Measurements from ENCODE around the gene MAP2K5. TPM values are rescaled to one million over a fixed set of nuclear protein-coding genes. Genes with fewer than 3 reads are reported as not detected.
A peak's percentile ranks its signal among the peaks of the same experiment; 100 is the strongest.

The MAP2K5 gene
- total RNA-seq, 1 donor from 2014 or later: 26.7 TPM

- POLR2A ChIA-PET: interaction anchor here (0.6 to 1.9 kb wide), 13 partner anchors 8 to 1055 kb away, joined by 3 to 16 read pairs (median 4); partner anchors contain the start of genes CLN6, FEM1B and PIAS1
Measured at GRCh38 chr15:67840749-67841512, 298.4 kb downstream of the MAP2K5 start.

GRCh38 chr15:67841513-67841762, 298.9 kb downstream of the MAP2K5 start:
- POLR2A ChIA-PET: interaction anchor here (0.6 to 1.9 kb wide), 4 partner anchors 12 to 213 kb away, joined by 4 to 16 read pairs (median 7); partner anchors contain the start of gene PIAS1
- DNase-seq (no peak), ATAC-seq (ENCODE audit: low read depth) (no peak)
- peak overlapping the region; percentile 95 for H3K4me3 Mint-ChIP-seq
- CTCF ChIA-PET: interaction anchor here (1.2 to 1.5 kb wide), 2 partner anchors 58 to 314 kb away, joined by 4 to 5 read pairs; no protein-coding TSS in a partner anchor
- peaks cover 10% of the 10 kb centered on the region for H3K36me3 Mint-ChIP-seq (ENCODE audit: low read depth)
- TF ChIP-seq CTCF (IDR thresholded peaks at IDR 0.05): no peak
- intact Hi-C loops (cut with micrococcal nuclease): loop anchor here (2.0 kb wide), 1 partner anchor 299 kb away; the partner anchor contains the start of gene MAP2K5
- H3K27me3 Mint-ChIP-seq: peaks cover 7% of the 10 kb centered on the region
- H3K9me3 Mint-ChIP-seq: no peaks in the 10 kb centered on the region
- H3K27ac Mint-ChIP-seq: no peak overlapping the region
- H3K4me1 Mint-ChIP-seq: peaks cover 28% of the 10 kb centered on the region

More at GRCh38 chr15:67840749-67841512, 298.4 kb downstream of the MAP2K5 start:
- intact Hi-C loops (cut with micrococcal nuclease): loop anchor here (1.0 to 2.0 kb wide), 7 partner anchors 22 to 436 kb away; partner anchors contain the start of genes C15orf61, CLN6, FEM1B and MAP2K5
- ATAC-seq (ENCODE audit: low read depth) (no peak), DNase-seq (no peak)
- peaks cover 11% of the 10 kb centered on the region for H3K27me3 Mint-ChIP-seq
- peaks cover 10% of the 10 kb centered on the region for H3K36me3 Mint-ChIP-seq (ENCODE audit: low read depth)
- peak overlapping the region; percentile 95 for H3K4me3 Mint-ChIP-seq
- H3K9me3 Mint-ChIP-seq: no peaks in the 10 kb centered on the region
- CTCF ChIA-PET: interaction anchor here (1.0 to 1.5 kb wide), 3 partner anchors 22 to 314 kb away, joined by 4 to 8 read pairs (median 5); no protein-coding TSS in a partner anchor
- H3K4me1 Mint-ChIP-seq: peaks cover 33% of the 10 kb centered on the region
- peak overlapping the region; percentile 93 for H3K27ac Mint-ChIP-seq
- TF ChIP-seq CTCF (IDR thresholded peaks at IDR 0.05): no peak

- intact Hi-C loops (cut with micrococcal nuclease): no loop called here
- Mint-ChIP-seq H3K9me3 (no peaks in the 10 kb centered on the region), H3K4me1 (peaks cover 26% of the 10 kb centered on the region), H3K27ac (no peak overlapping the region), H3K36me3 (ENCODE audit: low read depth) (peaks cover 10% of the 10 kb centered on the region), H3K4me3 (no peak overlapping the region), H3K27me3 (peaks cover 5% of the 10 kb centered on the region)
- ChIA-PET POLR2A (no interaction called here), CTCF (interaction anchor here (1.0 kb wide), 1 partner anchor 20 kb away, joined by 3 read pairs; no protein-coding TSS in a partner anchor)
- DNase-seq (no peak), ATAC-seq (ENCODE audit: low read depth) (no peak)
- no peak for TF ChIP-seq CTCF (IDR thresholded peaks at IDR 0.05)
Measured at GRCh38 chr15:67843092-67843501, 300.6 kb downstream of the MAP2K5 start.

- Mint-ChIP-seq H3K4me3 (no peak overlapping the region), H3K9me3 (no peaks in the 10 kb centered on the region), H3K27ac (no peak overlapping the region), H3K36me3 (ENCODE audit: low read depth) (peaks cover 10% of the 10 kb centered on the region), H3K4me1 (peaks cover 21% of the 10 kb centered on the region), H3K27me3 (peaks cover 5% of the 10 kb centered on the region)
- ATAC-seq (ENCODE audit: low read depth): no peak
- ChIA-PET CTCF (interaction anchor here (1.0 kb wide), 1 partner anchor 19 kb away, joined by 3 read pairs; no protein-coding TSS in a partner anchor), POLR2A (no interaction called here)
- DNase-seq: no peak
- no peak for TF ChIP-seq CTCF (IDR thresholded peaks at IDR 0.05)
- intact Hi-C loops (cut with micrococcal nuclease): no loop called here
Measured at GRCh38 chr15:67843571-67844387, 301.3 kb downstream of the MAP2K5 start.

- Mint-ChIP-seq H3K36me3 (ENCODE audit: low read depth) (no peaks in the 10 kb centered on the region), H3K9me3 (peaks cover 2% of the 10 kb centered on the region), H3K27me3 (no peaks in the 10 kb centered on the region), H3K4me3 (no peak overlapping the region), H3K4me1 (peaks cover 12% of the 10 kb centered on the region), H3K27ac (no peak overlapping the region)
- no peak for ATAC-seq (ENCODE audit: low read depth)
- DNase-seq: no peak
- POLR2A ChIA-PET: no interaction called here
- CTCF ChIA-PET: no interaction called here
- intact Hi-C loops (cut with micrococcal nuclease): no loop called here
- TF ChIP-seq CTCF (IDR thresholded peaks at IDR 0.05): no peak
Measured at GRCh38 chr15:67845974-67846373, 303.5 kb downstream of the MAP2K5 start.
